GM10248 (cell line): ENCODE measurements around the gene GTF2A1L.

Experiments used
- CTCF ChIA-PET: fragments of 300-600 bp; sonication (Branson Sonifier 250); formaldehyde crosslinking; extraction: SDS; loops from one replicate; lab custom pipeline; 2021; ENCODE audit warnings: antibody characterized with exemption; lab: Yijun Ruan, JAX
- POLR2A ChIA-PET: fragments of 350-650 bp; sonication (Branson Sonifier 250); formaldehyde crosslinking; extraction: SDS; loops from one replicate; lab custom pipeline; 2020; ENCODE audit warnings: antibody characterized with exemption; lab: Yijun Ruan, JAX
- DNase-seq: peaks from one replicate; pipeline ENCODE4 v3.0.0; 2012; ENCODE audit errors: extremely low spot score
- CTCF ChIP-seq: IDR thresholded peaks from 2 replicates; pipeline ENCODE4 v1.5.1; 2012; ENCODE audit warnings: mild to moderate bottlenecking, low read depth; ENCODE audit errors: extremely low read depth, missing control alignments, control extremely low read depth

The GTF2A1L gene

GRCh38 chr2:48723129-48723528 lies 105.5 kb downstream of the GTF2A1L start:
- DNase-seq: no peak
- no peak for TF ChIP-seq CTCF
- ChIA-PET CTCF (no interaction called here), POLR2A (no interaction called here)

GRCh38 chr2:48724278-48724677 lies 106.6 kb downstream of the GTF2A1L start:
- no peak for TF ChIP-seq CTCF
- POLR2A ChIA-PET: no interaction called here
- no peak for DNase-seq
- CTCF ChIA-PET: no interaction called here

DNA sequence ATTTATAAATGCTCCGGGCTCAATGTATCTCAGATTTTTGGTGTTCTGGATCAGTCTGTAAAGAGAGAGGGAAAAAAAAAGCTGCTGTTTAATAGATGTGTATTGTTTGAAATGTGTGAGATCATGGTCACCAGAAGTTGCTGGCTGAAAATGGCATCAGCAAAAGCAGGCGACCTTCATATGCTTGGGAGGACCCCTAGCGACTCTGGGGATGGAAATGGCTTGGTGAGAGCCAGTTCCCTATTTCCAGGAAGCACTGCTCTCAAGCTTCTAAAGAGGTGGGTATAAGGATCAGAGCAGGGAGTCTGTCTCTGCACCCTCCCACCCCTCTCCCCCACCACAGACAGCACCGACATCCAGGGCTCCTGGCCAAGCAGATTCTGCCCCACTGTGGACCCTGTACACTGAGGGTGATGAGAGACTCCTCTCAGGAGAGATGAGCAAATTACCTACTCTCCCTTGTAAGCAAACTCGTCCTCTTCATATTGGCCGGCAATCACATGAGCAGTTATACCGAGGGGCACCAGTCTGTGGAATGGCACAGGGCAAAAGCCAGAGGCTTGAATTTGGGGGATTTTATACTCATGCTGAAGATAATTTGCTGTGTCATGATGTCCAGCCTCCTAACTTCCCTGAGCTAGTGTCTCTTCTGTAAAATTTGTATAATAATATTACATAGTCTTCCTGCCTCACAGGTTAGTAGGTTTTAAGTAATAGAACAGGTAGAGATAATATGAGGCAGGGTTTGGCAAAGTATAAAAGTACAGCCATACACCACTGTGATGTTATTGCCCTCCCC lies 108.2 kb downstream of the GTF2A1L start:
- no peak for TF ChIP-seq CTCF
- ChIA-PET POLR2A (no interaction called here), CTCF (interaction anchor here (1.1 kb wide), 1 partner anchor 126 kb away, joined by 3 read pairs; no protein-coding TSS in a partner anchor)
- no peak for DNase-seq

GRCh38 chr2:48727560-48727959 lies 109.9 kb downstream of the GTF2A1L start:
- POLR2A ChIA-PET: no interaction called here
- no peak for DNase-seq
- TF ChIP-seq CTCF: peak; percentile 10
- CTCF ChIA-PET: interaction anchor here (1.1 to 1.9 kb wide), 6 partner anchors 10 to 127 kb away, joined by 3 to 13 read pairs (median 4); no protein-coding TSS in a partner anchor

GRCh38 chr2:48728295-48728694 lies 110.6 kb downstream of the GTF2A1L start:
- CTCF ChIA-PET: interaction anchor here (1.1 to 1.9 kb wide), 7 partner anchors 8 to 128 kb away, joined by 3 to 13 read pairs (median 4); no protein-coding TSS in a partner anchor
- DNase-seq: no peak

DNA sequence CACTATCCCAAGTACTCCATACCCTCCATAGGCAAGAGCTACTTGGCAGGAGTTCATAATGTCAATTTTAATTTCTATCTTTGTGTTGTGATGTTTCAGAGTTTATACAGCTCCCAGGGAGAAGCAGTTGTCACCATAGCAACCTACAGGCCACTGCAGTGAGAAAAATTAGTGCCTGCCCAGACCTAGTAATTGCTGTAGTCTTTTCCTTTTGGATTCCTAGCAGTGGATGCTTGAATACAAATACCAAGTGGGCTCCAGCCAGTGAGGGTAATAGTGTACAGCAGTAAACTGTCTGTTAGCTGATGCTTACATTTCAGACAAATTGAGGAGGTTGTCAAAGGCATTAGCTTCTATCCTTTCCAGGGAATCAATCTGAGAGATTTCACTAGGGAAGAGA lies 111.2 kb downstream of the GTF2A1L start:
- POLR2A ChIA-PET: no interaction called here
- no peak for DNase-seq
- CTCF ChIA-PET: interaction anchor here (1.3 to 1.9 kb wide), 6 partner anchors 9 to 129 kb away, joined by 3 to 13 read pairs (median 4); no protein-coding TSS in a partner anchor
- no peak for TF ChIP-seq CTCF

More at GRCh38 chr2:48728295-48728694, 110.6 kb downstream of the GTF2A1L start:
- POLR2A ChIA-PET: no interaction called here
- no peak for TF ChIP-seq CTCF
